Measurements from ENCODE around the gene SPAG16.

The SPAG16 gene

GRCh38 chr2:213243189-213244044, 40.8 kb upstream of the SPAG16 start:
- no peaks in the 10 kb centered on the region for H3K27me3 ChIP-seq (ENCODE audit: low read depth, low read length)
- H3K79me2 ChIP-seq (ENCODE audit: low read length), result no peaks in the 10 kb centered on the region
- no peak overlapping the region for H3K4me3 ChIP-seq (ENCODE audit: low read length)
- H3K9me3 ChIP-seq (ENCODE audit: insufficient read depth, low read length), result 0 out of 2 replicates have a peak, but pooled peaks cover 4% of the 10 kb centered on the region
- H4K20me1 ChIP-seq (ENCODE audit: insufficient read depth, low read length), result no peaks in the 10 kb centered on the region
- H3K36me3 ChIP-seq (replicated peaks; ENCODE audit: low read depth, low read length), result no peaks in the 10 kb centered on the region
- H3K4me1 ChIP-seq (ENCODE audit: low read length), result peaks cover 6% of the 10 kb centered on the region; the same call in 1 of the 2 replicates
- peak overlapping the region; percentile 13; the same call in 1 of the 2 replicates for H3K4me2 ChIP-seq (ENCODE audit: low read length)
- no peak overlapping the region for H3K27ac ChIP-seq (ENCODE audit: low read length)
- TF ChIP-seq EZH2phosphoT487 (IDR thresholded peaks at IDR 0.05; ENCODE audit: low read depth), result no peak
- TF ChIP-seq CTCF (IDR thresholded peaks at IDR 0.05; ENCODE audit: low read depth, low read length), result no peak
- peak overlapping the region; percentile 48; the same call in 1 of the 2 replicates for H2AFZ ChIP-seq (ENCODE audit: low read depth, low read length)
- H3K9ac ChIP-seq (ENCODE audit: low read length), result no peak overlapping the region

GRCh38 chr2:213246497-213247281, 37.6 kb upstream of the SPAG16 start:
- H3K9me3 ChIP-seq (ENCODE audit: insufficient read depth, low read length), result 0 out of 2 replicates have a peak, but pooled peaks cover 4% of the 10 kb centered on the region
- TF ChIP-seq EZH2phosphoT487 (IDR thresholded peaks at IDR 0.05; ENCODE audit: low read depth), result no peak
- TF ChIP-seq CTCF (IDR thresholded peaks at IDR 0.05; ENCODE audit: low read depth, low read length), result peak; percentile 76
- peaks cover 7% of the 10 kb centered on the region; the same call in 1 of the 2 replicates for H3K4me1 ChIP-seq (ENCODE audit: low read length)
- H3K36me3 ChIP-seq (replicated peaks; ENCODE audit: low read depth, low read length), result no peaks in the 10 kb centered on the region
- no peaks in the 10 kb centered on the region for H4K20me1 ChIP-seq (ENCODE audit: insufficient read depth, low read length)
- no peaks in the 10 kb centered on the region for H3K79me2 ChIP-seq (ENCODE audit: low read length)
- no peak overlapping the region for H2AFZ ChIP-seq (ENCODE audit: low read depth, low read length)
- no peaks in the 10 kb centered on the region for H3K27me3 ChIP-seq (ENCODE audit: low read depth, low read length)
- no peak overlapping the region for H3K4me3 ChIP-seq (ENCODE audit: low read length)
- no peak overlapping the region for H3K9ac ChIP-seq (ENCODE audit: low read length)
- no peak overlapping the region for H3K27ac ChIP-seq (ENCODE audit: low read length)
- no peak overlapping the region for H3K4me2 ChIP-seq (ENCODE audit: low read length)

DNA sequence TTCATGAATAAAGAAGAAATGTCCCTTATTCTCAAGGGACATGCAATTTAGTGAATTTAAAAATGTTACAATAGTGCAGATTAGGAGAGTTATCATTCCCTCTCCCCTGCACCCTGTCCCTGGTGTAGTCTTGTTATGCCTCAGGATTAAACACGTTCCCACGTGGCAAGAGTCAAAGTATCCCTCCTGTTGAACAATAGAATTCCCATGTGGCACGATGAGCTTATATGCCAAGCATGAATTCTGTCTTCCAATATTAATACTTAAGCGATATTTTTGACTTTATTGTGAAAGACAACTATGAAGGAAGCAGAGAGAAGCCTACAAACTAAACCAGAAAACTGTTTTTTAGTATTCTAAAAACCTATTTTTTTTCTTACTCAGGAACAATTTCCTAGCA, 36.7 kb upstream of the SPAG16 start:
- H3K36me3 ChIP-seq (replicated peaks; ENCODE audit: low read depth, low read length), result no peaks in the 10 kb centered on the region
- H3K4me3 ChIP-seq (ENCODE audit: low read length), result no peak overlapping the region
- TF ChIP-seq CTCF (IDR thresholded peaks at IDR 0.05; ENCODE audit: low read depth, low read length), result no peak
- no peak for TF ChIP-seq EZH2phosphoT487 (IDR thresholded peaks at IDR 0.05; ENCODE audit: low read depth)
- H2AFZ ChIP-seq (ENCODE audit: low read depth, low read length), result no peak overlapping the region
- no peaks in the 10 kb centered on the region for H4K20me1 ChIP-seq (ENCODE audit: insufficient read depth, low read length)
- H3K79me2 ChIP-seq (ENCODE audit: low read length), result no peaks in the 10 kb centered on the region
- H3K4me2 ChIP-seq (ENCODE audit: low read length), result no peak overlapping the region
- H3K9me3 ChIP-seq (ENCODE audit: insufficient read depth, low read length), result no peaks in the 10 kb centered on the region
- H3K9ac ChIP-seq (ENCODE audit: low read length), result no peak overlapping the region
- H3K4me1 ChIP-seq (ENCODE audit: low read length), result peaks cover 9% of the 10 kb centered on the region; the same call in 1 of the 2 replicates
- no peaks in the 10 kb centered on the region for H3K27me3 ChIP-seq (ENCODE audit: low read depth, low read length)
- no peak overlapping the region for H3K27ac ChIP-seq (ENCODE audit: low read length)

GRCh38 chr2:213248637-213249036, 35.6 kb upstream of the SPAG16 start:
- Histone ChIP-seq H3K36me3 (replicated peaks; ENCODE audit: low read depth, low read length) (no peaks in the 10 kb centered on the region), H3K9ac (ENCODE audit: low read length) (no peak overlapping the region), H3K79me2 (ENCODE audit: low read length) (no peaks in the 10 kb centered on the region), H3K4me1 (ENCODE audit: low read length) (peaks cover 3% of the 10 kb centered on the region; the same call in 1 of the 2 replicates), H3K27ac (ENCODE audit: low read length) (no peak overlapping the region), H3K27me3 (ENCODE audit: low read depth, low read length) (no peaks in the 10 kb centered on the region), H3K4me2 (ENCODE audit: low read length) (no peak overlapping the region), H2AFZ (ENCODE audit: low read depth, low read length) (no peak overlapping the region), H3K4me3 (ENCODE audit: low read length) (no peak overlapping the region), H4K20me1 (ENCODE audit: insufficient read depth, low read length) (no peaks in the 10 kb centered on the region), H3K9me3 (ENCODE audit: insufficient read depth, low read length) (no peaks in the 10 kb centered on the region)
- TF ChIP-seq CTCF (IDR thresholded peaks at IDR 0.05; ENCODE audit: low read depth, low read length), result no peak
- TF ChIP-seq EZH2phosphoT487 (IDR thresholded peaks at IDR 0.05; ENCODE audit: low read depth), result no peak
